ENCODE data around the gene GALK2.

- TF ChIP-seq CTCF (conservative IDR thresholded peaks at IDR 0.05): no peak
- no peak for TF ChIP-seq EZH2 (IDR thresholded peaks at IDR 0.05; ENCODE audit: low read depth)
Observed at GRCh38 chr15:49148727-49149126, 21.3 kb upstream of the GALK2 start.
